Measurements from ENCODE around the gene SRSF4. TPM values are rescaled to one million over a fixed set of nuclear protein-coding genes. Genes with fewer than 3 reads are reported as not detected.

Gene SRSF4
- total RNA-seq, 1 donor from 2014 or later = 34.5 TPM

- Histone ChIP-seq H3K36me3 (ENCODE audit: control insufficient read depth, insufficient read depth, low read length) (peaks cover 10% of the 10 kb centered on the region), H3K27me3 (ENCODE audit: control insufficient read depth, insufficient read depth, low read length) (no peaks in the 10 kb centered on the region), H3K4me3 (ENCODE audit: low read depth, low read length) (no peak overlapping the region)
- TF ChIP-seq CTCF (IDR thresholded peaks at IDR 0.05; ENCODE audit: insufficient read depth, low read length, severe bottlenecking) = no peak
- no peak for DNase-seq (ENCODE audit: low read depth)
- no peak for FAIRE-seq
Measured at GRCh38 chr1:29171089-29171488, 10.6 kb downstream of the SRSF4 start.

GRCh38 chr1:29169976-29170375 is 11.7 kb downstream of the SRSF4 start:
- Histone ChIP-seq H3K4me3 (ENCODE audit: low read depth, low read length) (no peak overlapping the region), H3K27me3 (ENCODE audit: control insufficient read depth, insufficient read depth, low read length) (no peaks in the 10 kb centered on the region), H3K36me3 (ENCODE audit: control insufficient read depth, insufficient read depth, low read length) (peaks cover 17% of the 10 kb centered on the region)
- no peak for TF ChIP-seq CTCF (IDR thresholded peaks at IDR 0.05; ENCODE audit: insufficient read depth, low read length, severe bottlenecking)
- FAIRE-seq = no peak
- no peak for DNase-seq (ENCODE audit: low read depth)

- Histone ChIP-seq H3K27me3 (ENCODE audit: control insufficient read depth, insufficient read depth, low read length) (no peaks in the 10 kb centered on the region), H3K4me3 (ENCODE audit: low read depth, low read length) (no peak overlapping the region), H3K36me3 (ENCODE audit: control insufficient read depth, insufficient read depth, low read length) (peaks cover 17% of the 10 kb centered on the region)
- no peak for DNase-seq (ENCODE audit: low read depth)
- TF ChIP-seq CTCF (IDR thresholded peaks at IDR 0.05; ENCODE audit: insufficient read depth, low read length, severe bottlenecking) = no peak
- no peak for FAIRE-seq
Measured at GRCh38 chr1:29167904-29168303, 13.8 kb downstream of the SRSF4 start.

GRCh38 chr1:29166291-29166878 is 15.3 kb downstream of the SRSF4 start:
- FAIRE-seq (no peak), DNase-seq (ENCODE audit: low read depth) (no peak)
- Histone ChIP-seq H3K27me3 (ENCODE audit: control insufficient read depth, insufficient read depth, low read length) (no peaks in the 10 kb centered on the region), H3K4me3 (ENCODE audit: low read depth, low read length) (no peak overlapping the region), H3K36me3 (ENCODE audit: control insufficient read depth, insufficient read depth, low read length) (peaks cover 16% of the 10 kb centered on the region)
- TF ChIP-seq CTCF (IDR thresholded peaks at IDR 0.05; ENCODE audit: insufficient read depth, low read length, severe bottlenecking) = no peak

GRCh38 chr1:29164588-29164987 is 17.1 kb downstream of the SRSF4 start:
- TF ChIP-seq CTCF (IDR thresholded peaks at IDR 0.05; ENCODE audit: insufficient read depth, low read length, severe bottlenecking) = no peak
- FAIRE-seq (no peak), DNase-seq (ENCODE audit: low read depth) (no peak)
- Histone ChIP-seq H3K27me3 (ENCODE audit: control insufficient read depth, insufficient read depth, low read length) (no peaks in the 10 kb centered on the region), H3K4me3 (ENCODE audit: low read depth, low read length) (no peak overlapping the region), H3K36me3 (ENCODE audit: control insufficient read depth, insufficient read depth, low read length) (peaks cover 23% of the 10 kb centered on the region)

Measured in bronchial epithelial cell (primary cell).